Skin epidermis (tissue), 12 donors: ENCODE measurements around the gene APOL6.

Source experiments
- H3K27ac ChIP-seq, 21 experiments: fragments of 200-600 bp; sonication (generic) in 11 of 21; one replicate each; pipeline ENCODE4 v1.5.0; 2020; ENCODE audit warnings: mild to moderate bottlenecking in 3 of 21, inconsistent platforms in 2 of 21, moderate library complexity in 2 of 21
- H3K4me3 ChIP-seq, 7 experiments: fragments of 200-600 bp; sonication (generic) in 2 of 7; one replicate each; pipeline ENCODE4 v1.5.0; 2020; ENCODE audit warnings: inconsistent platforms in 2 of 7, mild to moderate bottlenecking in 2 of 7, moderate library complexity in 1 of 7

APOL6 gene

GRCh38 chr22:35633520-35633919 lies 14.7 kb upstream of the APOL6 start:
- Histone ChIP-seq H3K27ac (no peak overlapping the region), H3K4me3 (no peak overlapping the region)

- H3K4me3 ChIP-seq = no peak overlapping the region
- H3K27ac ChIP-seq = no peak overlapping the region
These were observed 14.2 kb upstream of the APOL6 start for GRCh38 chr22:35634015-35634414.

- H3K27ac ChIP-seq = no peak overlapping the region
- no peak overlapping the region for H3K4me3 ChIP-seq
These were observed 13.2 kb upstream of the APOL6 start for GRCh38 chr22:35634943-35635540.

GRCh38 chr22:35637254-35637653 lies 11.0 kb upstream of the APOL6 start:
- Histone ChIP-seq H3K27ac (peak overlapping the region in 5 of 21 experiments; percentile 44 to 79 (median 63)), H3K4me3 (no peak overlapping the region)

- Histone ChIP-seq H3K4me3 (no peak overlapping the region), H3K27ac (peak overlapping the region in 19 of 21 experiments; percentile 39 to 81 (median 63))
These were observed 10.2 kb upstream of the APOL6 start for GRCh38 chr22:35638001-35638400.

- H3K27ac ChIP-seq = peak overlapping the region in 19 of 21 experiments; percentile 39 to 81 (median 64)
- no peak overlapping the region for H3K4me3 ChIP-seq
These were observed 9.8 kb upstream of the APOL6 start for GRCh38 chr22:35638410-35638809.

GRCh38 chr22:35641494-35642120 lies 6.6 kb upstream of the APOL6 start:
- H3K27ac ChIP-seq = no peak overlapping the region
- no peak overlapping the region for H3K4me3 ChIP-seq

- H3K27ac ChIP-seq = no peak overlapping the region
- H3K4me3 ChIP-seq = no peak overlapping the region
These were observed 5.9 kb upstream of the APOL6 start for GRCh38 chr22:35642305-35642741.

- no peak overlapping the region for H3K27ac ChIP-seq
- H3K4me3 ChIP-seq = no peak overlapping the region
These were observed 4.3 kb upstream of the APOL6 start for GRCh38 chr22:35643991-35644390.

- Histone ChIP-seq H3K4me3 (no peak overlapping the region), H3K27ac (no peak overlapping the region)
These were observed 2.6 kb upstream of the APOL6 start for GRCh38 chr22:35645646-35646045.

- H3K4me3 ChIP-seq = peak overlapping the region; percentile 53 to 73 (median 64)
- peak overlapping the region; percentile 83 to 100 (median 96) for H3K27ac ChIP-seq
These were observed 844 bp downstream of the APOL6 start for GRCh38 chr22:35649026-35649553.

GRCh38 chr22:35649636-35650250 lies 1.5 kb downstream of the APOL6 start:
- H3K4me3 ChIP-seq = peak overlapping the region; percentile 53 to 73 (median 64)
- H3K27ac ChIP-seq = peak overlapping the region in 15 of 21 experiments; percentile 14 to 100 (median 97)

- no peak overlapping the region for H3K27ac ChIP-seq
- H3K4me3 ChIP-seq = no peak overlapping the region
These were observed 2.8 kb downstream of the APOL6 start for GRCh38 chr22:35651085-35651484.

GRCh38 chr22:35653824-35654223 lies 5.6 kb downstream of the APOL6 start:
- Histone ChIP-seq H3K27ac (no peak overlapping the region), H3K4me3 (no peak overlapping the region)

GRCh38 chr22:35656284-35656752 lies 8.1 kb downstream of the APOL6 start:
- no peak overlapping the region for H3K4me3 ChIP-seq
- H3K27ac ChIP-seq = no peak overlapping the region

GRCh38 chr22:35657571-35658312 lies 9.5 kb downstream of the APOL6 start:
- Histone ChIP-seq H3K4me3 (no peak overlapping the region), H3K27ac (no peak overlapping the region)

GRCh38 chr22:35660291-35661127 lies 12.3 kb downstream of the APOL6 start:
- H3K4me3 ChIP-seq = no peak overlapping the region
- peak overlapping the region in 19 of 21 experiments; percentile 8 to 86 (median 52) for H3K27ac ChIP-seq

- H3K4me3 ChIP-seq = no peak overlapping the region
- peak overlapping the region in 9 of 21 experiments; percentile 11 to 78 (median 39) for H3K27ac ChIP-seq
These were observed 13.2 kb downstream of the APOL6 start for GRCh38 chr22:35661464-35661863.

- Histone ChIP-seq H3K27ac (peak overlapping the region in 17 of 21 experiments; percentile 2 to 78 (median 30)), H3K4me3 (no peak overlapping the region)
These were observed 14.7 kb downstream of the APOL6 start for GRCh38 chr22:35662914-35663313.
